Ramos (cell line): Measurements from ENCODE around the gene TMEM178B.

Source experiments
- in situ Hi-C: fragments of 300-500 bp; cut with MboI; formaldehyde crosslinking; loops from one replicate; pipeline ENCODE4 v1.14.3; 2022; ENCODE audit warnings: low sequenced_read_pairs; ENCODE audit not compliant: unreplicated experiment

The TMEM178B gene

DNA sequence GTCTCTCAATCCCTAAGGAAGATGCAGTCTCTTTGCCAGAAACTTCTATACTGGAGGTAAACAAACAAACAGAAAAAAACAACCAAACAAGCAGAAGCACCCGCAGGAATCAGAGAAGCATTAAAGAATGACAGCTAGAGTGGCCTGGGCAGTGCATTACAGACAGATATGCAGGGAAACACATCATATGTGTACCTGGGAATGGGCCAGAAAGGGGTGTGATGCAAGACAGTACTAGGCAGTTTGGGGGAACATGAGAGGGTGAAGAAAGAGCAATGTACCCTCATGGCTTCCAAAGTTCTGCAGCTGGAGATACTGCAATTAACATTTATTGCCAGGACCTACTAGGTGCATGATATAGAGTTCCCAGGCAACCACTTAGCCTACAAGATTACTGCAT, 177.3 kb downstream of the TMEM178B start:
- in situ Hi-C loops, result no loop called here

DNA sequence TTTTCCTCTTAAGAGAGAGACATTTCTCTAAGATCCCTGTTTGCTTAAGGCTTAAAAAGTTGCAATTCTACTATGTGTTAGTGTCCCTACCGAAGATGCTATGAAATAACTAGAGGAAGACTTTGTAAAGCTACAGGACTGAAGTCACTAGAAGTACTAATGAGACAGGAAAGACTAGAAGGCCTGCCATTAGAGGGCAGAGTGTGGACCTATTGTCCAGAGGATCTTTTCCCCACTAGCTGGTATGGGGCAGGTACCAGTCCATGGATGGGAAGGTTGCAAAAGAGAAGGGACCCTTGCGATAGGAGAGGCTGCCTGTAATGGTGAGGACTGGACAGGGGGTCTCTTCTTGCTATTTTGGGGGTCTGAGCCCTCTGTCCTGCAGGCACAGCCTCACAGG, 178.1 kb downstream of the TMEM178B start:
- in situ Hi-C loops, result no loop called here

DNA sequence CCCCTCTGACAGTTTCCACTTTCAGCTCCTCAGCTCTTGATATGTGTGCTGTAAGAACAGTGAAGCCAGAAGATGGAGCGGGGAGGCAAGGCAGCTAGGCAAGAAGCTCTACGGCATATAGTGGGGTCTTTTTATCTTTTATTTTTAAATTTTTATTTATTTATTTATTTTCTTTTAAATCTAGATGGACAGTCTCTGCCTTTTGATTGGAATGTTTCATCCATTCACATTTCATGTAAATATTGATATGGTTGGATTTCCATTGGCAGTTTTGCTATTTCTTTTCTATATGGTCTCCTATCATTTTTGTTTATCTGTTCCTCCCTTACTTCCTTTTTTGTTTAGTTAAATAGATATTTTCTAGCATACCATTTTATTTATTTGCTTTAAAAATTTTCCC, 183.7 kb downstream of the TMEM178B start:
- in situ Hi-C loops, result no loop called here

DNA sequence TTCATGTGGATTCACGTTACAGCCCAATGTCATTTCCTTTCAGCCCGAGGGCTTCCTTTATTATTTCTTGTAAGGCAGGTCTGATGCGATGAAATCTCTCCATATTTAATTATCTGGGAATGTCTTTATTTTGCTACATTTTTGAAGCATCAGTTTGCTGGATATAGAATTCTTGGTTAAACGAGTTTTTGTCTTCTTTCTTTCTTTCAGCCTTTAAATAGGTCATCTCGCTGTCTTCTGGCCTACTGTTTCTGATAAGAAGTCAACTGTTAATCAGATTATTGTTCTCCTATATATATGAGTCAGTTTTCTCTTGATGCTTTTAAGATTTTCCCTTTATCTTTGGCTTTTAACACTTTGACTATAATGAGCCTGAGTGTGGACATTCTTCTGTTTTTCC, 184.7 kb downstream of the TMEM178B start:
- in situ Hi-C loops, result no loop called here

DNA sequence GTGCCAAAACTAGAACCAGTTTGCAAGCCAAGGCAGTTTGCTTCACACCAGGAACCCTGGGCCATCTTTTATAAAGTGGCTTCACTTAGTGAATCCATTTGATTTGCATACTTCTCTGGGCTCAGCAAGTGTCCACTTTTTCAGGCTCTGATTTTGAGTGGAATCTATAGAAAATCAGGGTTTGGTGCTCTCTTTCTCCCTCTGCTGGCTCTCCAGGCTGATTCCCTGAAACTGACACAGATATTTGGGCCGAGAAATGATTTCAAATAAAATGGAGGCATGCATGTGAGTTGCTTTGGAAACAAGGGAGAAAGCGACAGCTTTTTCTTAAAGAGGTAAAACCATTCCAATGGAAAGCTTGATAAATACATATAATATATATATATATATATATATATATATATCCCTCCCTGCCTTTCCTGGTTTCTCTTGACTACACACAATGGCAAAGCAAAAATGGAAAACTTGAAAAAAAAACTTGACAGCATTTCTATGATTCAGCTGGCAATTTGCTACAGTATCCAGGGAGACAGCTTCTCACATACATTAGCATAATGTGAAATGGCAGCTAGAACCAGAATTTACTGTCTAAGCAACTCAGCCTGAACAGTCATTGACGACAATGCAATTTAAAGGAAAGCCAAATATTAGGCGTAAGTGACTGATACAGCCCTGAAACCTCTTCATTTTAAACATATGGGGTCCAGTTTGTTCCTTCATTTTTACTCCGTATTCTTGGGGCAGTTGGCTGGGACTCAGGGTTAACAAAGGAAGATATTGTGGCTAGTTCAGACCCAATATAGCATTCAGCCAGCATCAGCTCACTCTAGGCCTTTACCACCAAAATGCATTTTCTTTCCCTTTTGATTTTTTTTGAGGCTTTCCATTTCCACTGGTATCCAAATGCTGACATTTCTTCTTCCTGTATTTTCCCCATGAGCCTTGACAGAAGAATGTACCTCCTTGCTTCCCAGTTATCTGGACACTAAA, 188.5 kb downstream of the TMEM178B start:
- in situ Hi-C loops, result no loop called here

DNA sequence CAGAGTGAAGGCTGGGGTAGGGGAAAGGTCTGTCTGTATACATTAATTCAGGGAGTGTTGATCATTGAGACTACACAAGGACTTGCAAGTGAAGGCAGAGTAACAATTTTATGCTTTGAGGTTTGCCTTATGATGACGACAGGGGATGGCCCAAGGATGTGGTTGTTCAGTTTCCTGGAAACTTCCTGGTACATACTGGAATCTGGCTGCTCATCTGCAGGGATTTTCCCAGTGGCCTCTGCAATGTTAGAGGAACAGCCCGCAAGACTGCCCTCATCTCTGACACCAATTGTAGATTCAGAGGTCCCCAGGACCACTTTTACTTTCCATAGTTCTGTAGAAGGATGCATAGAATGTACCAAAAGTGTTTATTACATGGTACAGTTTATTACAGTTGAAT, 189.6 kb downstream of the TMEM178B start:
- in situ Hi-C loops, result no loop called here

DNA sequence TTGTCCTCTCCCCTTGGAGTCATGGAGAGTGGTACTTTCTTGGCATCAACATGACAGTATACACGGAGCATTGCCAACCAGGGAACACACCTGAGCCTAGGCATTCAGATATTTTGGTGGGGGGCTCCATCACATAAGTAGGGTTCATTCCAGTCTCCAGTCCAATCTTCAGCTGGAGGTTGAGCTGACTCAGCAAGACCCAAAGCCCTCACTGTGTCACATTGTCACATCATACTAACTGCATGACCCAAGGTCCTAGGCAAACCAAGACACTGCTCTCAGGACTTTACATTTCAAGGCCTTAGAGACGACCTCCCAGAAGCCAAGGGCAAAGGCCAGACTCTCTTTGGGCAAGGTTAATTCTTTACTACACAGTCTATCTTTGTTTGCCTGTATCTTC, 190.1 kb downstream of the TMEM178B start:
- in situ Hi-C loops, result no loop called here

DNA sequence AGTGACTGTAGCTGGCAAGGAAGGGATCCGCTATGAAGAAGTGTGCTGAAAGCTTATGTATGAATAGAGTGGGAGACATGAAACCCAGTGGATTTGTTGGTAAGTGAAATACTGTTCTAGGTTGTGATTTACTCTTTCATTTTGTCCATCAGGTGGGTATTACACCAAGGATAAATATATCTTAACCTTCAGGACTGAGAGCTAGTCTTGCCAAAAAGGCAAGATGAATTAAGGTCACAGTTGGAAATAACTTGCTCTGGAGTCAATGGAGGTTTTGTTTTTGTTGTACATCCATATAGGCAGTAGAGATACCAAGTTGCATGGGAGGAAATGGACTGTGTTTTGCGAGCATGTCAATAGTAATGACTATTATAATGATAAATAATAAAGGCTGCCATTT, 190.6 kb downstream of the TMEM178B start:
- in situ Hi-C loops, result no loop called here

DNA sequence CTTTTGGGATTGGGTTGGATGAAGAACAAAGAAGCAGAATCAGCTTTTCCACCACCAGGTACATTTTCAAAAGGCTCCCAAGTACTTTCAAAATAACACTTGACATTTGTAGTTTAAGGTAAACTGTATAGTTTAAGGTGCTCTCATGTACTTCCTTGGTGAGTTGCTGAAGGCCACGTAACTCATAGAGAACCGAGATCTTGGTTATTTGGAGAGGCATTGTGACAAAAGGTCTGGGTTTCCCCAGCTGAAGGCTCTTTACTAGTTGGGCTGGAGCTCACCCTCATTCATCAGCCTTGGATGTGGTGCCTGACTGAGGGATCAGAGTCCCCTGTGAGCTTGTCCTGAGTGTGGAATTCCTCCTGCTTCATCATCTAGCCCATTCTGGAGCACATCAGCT, 191.8 kb downstream of the TMEM178B start:
- in situ Hi-C loops, result no loop called here

DNA sequence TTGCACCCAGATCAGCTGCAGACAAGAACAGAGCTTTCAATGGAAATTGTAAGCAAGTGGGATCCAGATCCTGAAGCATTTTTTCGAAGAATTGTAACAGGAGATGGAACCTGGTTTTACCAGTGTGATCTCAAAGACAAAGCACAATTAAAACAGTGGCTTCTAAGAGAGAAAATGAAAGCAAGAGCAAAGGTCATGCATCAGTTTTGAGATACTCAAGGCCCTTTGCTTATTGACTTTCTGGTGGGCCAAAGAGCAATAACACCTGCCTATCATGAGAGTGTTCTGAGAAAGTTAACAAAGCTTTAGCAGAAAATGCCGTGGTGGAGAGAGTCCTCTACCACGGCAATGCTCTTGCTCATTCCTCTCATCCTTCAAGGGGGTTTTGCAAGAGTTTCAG, 194.8 kb downstream of the TMEM178B start:
- in situ Hi-C loops, result no loop called here

DNA sequence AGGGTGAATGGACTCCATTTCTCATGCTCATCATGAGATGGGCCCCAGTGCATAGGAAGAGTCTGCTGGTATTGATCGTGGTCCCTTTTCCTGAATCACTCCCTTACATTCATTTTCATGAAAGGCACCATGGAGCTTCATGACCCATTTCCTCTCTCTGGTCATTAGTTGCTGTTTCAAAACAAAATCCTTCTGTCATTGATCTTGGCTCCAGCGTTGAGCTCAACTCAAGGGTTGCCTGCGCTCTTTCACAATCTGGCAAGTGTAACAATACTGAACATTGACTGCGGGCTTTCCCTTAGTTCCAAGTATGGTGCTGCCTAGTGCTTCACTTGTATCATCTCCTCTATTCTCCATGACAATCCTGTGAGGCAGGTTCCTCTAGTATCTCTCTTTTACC, 197.6 kb downstream of the TMEM178B start:
- in situ Hi-C loops, result no loop called here

DNA sequence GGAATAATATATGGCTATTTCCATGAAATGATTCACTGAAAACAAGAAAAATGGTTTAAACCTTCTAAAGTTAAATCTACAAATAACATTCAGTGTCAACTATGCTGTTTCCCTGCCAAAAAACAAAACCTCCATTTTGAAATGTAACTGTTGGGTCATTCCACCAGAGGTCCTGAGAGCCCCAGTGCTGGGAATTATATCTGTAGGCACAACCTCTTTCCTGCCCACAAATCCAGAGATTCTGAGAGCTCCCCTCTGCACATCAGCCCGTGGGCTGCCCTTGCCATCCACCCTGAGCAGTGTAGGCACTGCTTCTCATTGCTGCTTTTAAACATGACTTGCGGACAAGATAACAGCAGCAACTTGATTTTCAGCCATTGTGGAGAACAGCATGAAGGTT, 198.6 kb downstream of the TMEM178B start:
- in situ Hi-C loops, result no loop called here

DNA sequence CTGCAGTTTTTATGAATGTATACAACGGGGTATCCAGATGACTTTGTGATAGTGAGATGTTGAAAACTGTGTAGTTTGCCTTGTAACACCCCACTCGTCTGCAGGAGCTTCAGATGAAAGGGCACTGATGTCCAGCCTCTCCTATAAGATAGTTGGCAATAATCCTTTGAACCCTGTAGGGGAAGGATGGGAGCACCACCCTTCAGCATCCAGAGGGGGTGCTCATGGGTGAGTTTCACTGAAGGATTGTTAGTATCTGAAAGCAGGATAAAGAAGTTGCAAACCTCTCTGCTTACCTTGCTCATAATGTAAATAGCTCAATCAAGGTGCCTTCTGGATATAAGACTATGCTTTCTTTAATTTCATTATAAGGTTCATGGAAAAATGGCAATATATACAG, 201.5 kb downstream of the TMEM178B start:
- in situ Hi-C loops, result no loop called here

DNA sequence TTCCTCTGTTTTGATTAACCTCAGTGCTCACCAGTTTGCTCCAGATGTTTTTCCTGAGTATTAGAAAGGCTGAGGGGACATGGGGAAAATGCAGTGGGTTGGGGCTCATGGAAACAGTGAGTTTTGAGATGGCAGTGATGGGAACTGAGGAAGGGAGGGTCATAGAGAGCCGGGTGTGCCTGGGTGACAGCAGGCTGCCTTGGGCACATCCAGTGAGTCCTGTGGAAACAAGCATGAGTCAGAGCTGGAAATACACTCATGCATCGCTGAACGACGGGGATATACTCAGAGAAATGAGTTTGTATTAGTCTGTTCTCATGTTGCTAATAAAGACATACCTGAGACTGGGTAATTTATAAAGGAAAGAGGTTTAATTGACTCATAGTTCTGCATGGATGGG, 202.2 kb downstream of the TMEM178B start:
- in situ Hi-C loops, result no loop called here

DNA sequence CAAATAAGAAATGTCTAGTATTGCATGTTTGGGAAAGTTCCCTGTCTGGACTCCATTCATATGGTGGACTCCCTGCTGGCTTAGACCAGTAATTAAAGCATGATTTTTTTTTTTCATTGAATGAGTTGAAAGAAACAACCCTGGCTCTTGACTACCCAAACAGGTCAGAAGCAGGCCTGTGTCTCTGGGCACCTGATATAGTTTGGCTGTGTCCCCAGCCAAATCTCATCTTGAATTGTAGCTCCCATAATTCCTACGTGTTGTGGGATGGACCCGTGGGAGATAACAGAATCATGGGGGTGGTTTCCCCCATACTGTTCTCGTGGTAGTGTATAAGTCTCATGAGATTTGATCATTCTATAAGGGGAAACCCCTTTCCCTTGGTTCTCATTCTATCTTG, 206.2 kb downstream of the TMEM178B start:
- in situ Hi-C loops, result no loop called here

DNA sequence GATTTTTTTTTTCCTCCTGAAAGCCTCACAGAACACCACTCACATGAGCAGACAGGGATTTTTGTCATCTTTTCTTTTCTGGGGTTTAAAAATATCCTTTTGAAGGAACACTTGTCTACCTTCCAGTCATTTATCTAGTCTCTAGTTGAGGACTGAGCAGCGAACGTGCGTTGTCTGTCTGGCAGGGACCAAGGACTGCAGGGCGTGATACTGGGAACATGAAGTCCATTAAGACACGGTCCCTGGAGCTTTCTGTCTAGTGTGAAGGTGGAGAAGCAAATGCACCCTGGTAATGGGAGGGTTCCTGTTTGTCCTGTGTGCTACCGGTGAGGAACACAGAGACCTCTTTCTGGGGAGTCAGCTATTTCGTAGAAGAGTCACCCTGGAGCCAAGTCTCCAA, 207.4 kb downstream of the TMEM178B start:
- in situ Hi-C loops, result no loop called here

DNA sequence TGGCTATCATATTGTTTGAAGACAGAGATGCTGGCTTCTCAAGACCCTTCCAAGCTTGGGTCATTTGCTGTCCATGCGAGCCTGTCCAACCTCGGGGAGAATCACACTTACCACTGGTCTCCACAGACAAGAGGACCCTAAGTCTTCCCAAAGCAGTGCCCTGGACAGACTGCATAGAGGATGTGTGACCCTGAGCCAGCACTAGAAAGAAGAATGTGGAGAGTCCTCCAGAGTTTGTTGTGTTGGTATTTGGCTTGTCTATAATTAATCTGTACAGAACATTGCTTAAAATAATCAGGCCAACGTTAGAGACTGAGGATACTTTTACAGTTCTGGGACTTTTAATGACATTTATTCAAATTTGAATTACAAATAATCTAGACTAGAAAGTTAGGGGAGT, 212.7 kb downstream of the TMEM178B start:
- in situ Hi-C loops, result no loop called here

DNA sequence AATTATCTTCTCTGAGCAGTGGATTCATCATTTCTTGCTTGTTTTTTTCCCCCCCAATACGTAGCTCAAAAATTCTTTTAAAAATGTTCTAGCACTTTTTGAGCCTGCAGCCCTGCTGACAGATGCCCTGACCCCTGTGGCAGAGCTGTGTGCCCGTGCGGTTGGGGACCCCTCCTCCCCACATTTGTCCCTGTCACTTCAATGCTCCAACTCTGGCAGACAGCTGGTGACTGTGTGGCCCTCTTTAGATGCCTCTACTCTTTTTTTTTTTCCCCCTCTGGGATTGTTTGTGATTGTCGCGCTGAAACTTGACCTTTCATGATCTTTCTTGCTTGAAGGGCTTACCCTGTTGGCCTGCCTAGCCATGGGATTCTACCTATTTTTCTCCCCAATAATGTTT, 214.1 kb downstream of the TMEM178B start:
- in situ Hi-C loops, result no loop called here

DNA sequence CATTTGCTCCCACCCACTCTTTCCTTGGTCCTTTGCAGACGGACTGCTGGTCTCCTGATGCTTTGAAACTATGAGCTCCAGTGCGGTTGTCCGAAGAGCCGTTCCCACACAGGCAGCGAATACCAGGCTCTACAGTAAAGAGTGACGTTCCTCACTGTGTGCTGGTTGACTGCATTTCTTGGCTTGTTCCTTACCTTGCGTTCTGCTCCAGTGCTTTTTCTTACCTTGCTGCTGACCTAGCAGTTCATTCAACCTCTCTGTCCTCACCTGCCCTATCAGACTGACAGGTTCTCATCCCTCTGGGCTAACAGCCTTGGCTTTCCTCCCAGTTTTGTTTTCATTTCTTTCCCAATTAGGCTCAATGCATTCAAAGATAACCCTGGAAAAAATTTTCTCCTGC, 214.8 kb downstream of the TMEM178B start:
- in situ Hi-C loops, result no loop called here

DNA sequence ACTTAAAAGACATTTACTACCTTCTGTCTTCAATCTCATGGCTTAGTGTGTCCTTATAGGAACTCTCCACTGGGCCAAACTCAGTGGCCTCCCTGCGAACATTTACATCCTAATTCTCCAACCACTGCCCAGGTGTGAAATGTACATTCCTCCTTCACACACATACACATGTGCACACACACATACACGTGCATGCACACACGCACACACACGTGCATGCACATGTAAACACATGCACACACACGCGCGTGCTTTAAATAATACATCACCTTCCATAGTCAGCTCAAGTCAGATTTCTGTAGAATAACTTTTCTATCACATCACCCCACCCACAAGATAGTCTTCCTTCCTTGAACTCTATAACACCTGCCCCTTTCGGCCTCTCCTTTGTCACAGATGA, 216.5 kb downstream of the TMEM178B start:
- in situ Hi-C loops, result no loop called here

DNA sequence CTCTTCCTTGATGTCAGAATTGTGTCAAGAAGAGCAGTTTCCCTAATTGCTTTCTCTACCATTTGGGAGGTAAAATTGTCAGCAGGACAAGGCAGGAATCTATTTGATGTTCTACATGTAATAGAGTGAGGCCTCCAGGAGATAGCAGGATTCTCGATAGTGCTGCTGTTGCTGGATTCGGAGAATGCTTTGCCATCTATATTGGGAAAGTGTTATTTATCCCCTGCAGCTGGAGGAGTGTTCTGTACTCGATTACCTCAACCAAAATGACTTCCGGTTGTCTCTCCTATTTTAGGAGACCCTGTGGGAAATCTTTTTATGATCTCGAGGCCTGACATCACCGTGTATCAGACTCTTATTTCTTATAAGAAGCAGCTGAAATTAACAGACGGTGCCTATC, 217.1 kb downstream of the TMEM178B start:
- in situ Hi-C loops, result no loop called here

DNA sequence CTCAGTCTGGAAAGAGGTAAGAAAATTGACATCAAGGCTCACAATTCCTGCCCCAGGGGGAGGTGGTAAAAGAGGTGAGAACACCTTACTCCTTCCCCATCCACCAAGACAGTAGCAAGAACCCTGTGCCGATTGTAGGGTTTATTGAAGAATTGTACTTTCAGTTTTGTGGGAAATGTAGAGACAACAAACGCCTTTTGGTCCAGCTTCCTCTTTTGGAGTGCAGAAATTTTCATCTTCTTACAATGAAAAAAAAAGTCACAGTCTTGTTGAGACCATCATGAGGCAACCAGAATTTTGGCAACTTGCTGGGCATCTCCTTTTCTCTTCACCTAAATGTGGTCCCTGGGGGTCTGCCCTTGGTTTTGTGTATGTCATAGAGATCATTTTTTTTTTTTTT, 217.7 kb downstream of the TMEM178B start:
- in situ Hi-C loops, result no loop called here
